GOT3 (cell line): ENCODE data around the gene GPC6.

Experiments used
- DNase-seq: peaks from one replicate; lab custom pipeline; 2025; ENCODE audit warnings: mixed read lengths; lab: John Stamatoyannopoulos, UW

GPC6 gene

DNA sequence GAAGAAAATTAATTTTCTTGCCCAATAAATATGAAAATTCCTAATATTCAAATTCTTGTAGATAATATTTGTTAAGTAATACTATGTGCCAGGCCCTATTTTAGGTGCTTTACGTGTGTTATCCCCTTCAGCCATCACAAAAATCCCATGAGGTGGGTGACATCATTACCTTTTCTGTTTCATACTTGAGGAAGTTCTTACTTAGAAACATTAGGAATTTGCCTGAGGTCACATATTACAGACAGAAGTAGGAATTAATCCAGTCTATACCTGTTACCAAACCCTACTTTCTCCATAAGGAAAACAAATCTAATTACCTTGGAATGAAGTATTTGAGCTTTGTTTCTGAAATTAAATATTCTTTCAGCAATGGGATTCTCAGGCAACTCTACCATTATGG lies 336.1 kb downstream of the GPC6 start:
- no peak for DNase-seq

DNA sequence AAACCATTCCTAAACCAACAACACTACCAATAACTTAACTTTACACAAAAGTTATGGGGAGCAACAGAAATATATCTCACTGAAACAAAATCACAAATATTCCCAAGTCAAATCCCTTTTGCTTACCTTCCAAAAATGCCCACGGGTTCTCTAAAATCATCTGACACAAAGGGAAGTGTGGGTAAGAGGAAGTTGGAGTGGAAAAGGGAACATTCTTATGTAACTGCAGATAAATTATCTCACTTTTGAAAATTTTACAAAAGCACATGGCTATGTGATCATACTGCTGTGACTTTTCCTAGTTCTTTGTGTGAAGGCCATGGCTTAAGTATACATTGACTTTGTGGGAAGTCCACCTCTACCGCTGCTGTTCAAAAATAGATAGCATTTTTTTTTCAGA lies 350.5 kb downstream of the GPC6 start:
- no peak for DNase-seq

GRCh38 chr13:93589788-93590187 lies 363.2 kb downstream of the GPC6 start:
- no peak for DNase-seq

DNA sequence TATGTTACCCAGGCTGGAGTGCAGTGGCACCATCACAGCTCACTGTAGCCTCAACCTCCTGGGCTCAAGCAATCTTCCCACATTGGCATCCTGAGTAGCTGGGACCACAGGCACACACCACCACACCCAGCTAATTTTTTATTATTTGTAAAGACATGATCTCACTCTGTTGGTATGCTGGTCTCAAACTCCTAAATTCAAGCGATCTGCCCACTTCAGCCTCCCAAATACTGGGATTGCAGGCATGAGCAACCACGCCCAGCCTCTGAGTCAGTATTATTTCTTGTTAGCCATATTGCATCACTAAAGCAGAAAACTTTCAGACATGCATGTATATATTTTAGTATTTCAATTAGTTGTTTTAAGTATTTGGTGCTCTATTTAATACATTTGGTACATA lies 376.4 kb downstream of the GPC6 start:
- peak; percentile 99 for DNase-seq

DNA sequence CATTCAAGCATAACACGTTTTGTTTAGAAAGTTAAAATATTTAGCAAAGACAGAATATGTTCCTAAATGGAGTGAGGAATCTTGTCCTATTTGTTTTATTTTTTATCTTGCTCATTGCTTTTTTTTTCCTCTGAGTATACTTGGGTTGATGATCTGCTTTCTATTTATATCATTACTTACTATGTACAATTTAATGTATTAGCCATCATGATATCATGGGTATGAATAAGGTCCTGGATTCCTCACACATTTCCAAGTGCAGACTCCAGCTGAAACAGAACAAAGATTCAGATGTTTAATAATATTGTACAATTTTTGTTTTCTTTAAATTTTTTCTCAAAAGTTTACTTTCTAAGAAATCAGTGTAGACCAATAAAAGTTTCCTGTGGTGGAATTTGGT lies 388.2 kb downstream of the GPC6 start:
- DNase-seq = no peak

- no peak for DNase-seq
Measured at GRCh38 chr13:93620181-93620765, 393.7 kb downstream of the GPC6 start.

GRCh38 chr13:93621051-93621450 lies 394.4 kb downstream of the GPC6 start:
- no peak for DNase-seq

- DNase-seq = no peak
Measured at GRCh38 chr13:93621966-93622365, 395.4 kb downstream of the GPC6 start.

- no peak for DNase-seq
Measured at GRCh38 chr13:93624311-93624777, 397.7 kb downstream of the GPC6 start.

GRCh38 chr13:93625536-93625935 lies 398.9 kb downstream of the GPC6 start:
- DNase-seq = no peak

DNA sequence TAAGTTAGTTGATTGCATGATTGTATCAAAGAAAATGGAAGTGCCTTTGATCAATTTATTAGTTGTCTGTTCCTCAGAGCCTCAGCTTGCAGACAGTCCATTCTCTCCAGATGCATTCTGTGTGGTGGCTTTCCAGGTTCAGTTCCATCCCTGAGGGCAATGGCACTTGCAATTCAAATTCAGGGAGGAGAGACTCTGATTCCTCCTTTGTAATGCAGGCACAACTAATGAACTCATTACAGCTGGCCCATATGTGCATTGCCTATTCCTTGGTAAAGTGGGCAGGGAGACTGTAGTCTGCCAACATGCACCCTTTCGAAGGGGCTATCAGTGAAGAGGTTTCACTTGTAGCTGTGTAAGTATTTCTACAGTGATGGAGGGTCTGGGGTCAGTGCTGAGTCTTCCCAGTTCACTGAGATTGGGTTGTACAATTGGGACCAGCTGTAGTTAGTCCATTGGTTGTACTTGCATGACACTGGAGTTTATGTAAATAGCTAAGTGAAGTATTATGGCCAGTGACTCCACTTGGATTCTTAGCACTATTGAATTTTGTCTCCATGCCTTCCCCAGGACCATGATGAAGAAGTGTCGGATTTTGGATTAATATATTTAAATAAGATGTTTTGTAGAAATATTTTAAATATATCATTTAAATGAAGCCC lies 401.7 kb downstream of the GPC6 start:
- no peak for DNase-seq

DNA sequence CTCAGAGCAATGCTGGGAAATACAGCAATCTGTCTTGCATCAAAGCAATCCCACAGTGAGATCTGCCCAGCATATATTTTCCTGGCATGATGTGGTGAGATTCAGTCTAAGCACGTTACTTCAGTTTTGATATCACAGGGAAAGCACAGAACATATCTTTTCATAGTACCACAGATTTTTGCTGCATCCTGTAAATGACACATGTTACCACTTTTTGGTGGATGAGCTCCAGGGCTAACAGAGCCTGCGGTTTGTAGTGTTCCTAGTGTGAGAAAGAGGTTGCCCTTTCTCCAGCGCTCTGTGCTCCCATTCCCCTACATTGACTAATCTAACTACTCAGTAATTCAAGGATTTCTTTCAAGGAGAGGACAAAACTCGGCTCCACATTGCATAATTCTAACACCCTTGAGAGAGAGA lies 409.0 kb downstream of the GPC6 start:
- no peak for DNase-seq

- DNase-seq = no peak
Measured at GRCh38 chr13:93637852-93638251, 411.2 kb downstream of the GPC6 start.

- DNase-seq = no peak
Measured at GRCh38 chr13:93640452-93640851, 413.8 kb downstream of the GPC6 start.

GRCh38 chr13:93646245-93646644 lies 419.6 kb downstream of the GPC6 start:
- DNase-seq = no peak

DNA sequence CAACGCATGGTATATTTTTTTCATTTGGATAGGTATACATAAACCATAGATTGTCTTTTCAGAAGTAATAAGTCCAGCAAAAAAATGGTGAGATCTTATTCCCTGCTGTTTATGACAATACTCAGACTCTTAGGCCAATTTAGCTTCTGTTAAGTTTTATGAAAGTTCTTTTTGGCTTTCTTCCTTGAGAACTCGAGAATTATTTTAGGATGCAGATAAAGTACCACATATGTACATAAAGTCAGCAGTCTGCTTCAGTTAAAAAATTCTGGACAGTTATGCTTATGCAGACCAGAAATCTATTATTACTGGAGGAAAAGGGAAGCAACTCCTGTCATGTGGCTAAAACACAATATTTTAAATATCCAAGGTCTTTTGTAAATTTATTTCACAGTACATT lies 422.9 kb downstream of the GPC6 start:
- DNase-seq = no peak

- no peak for DNase-seq
Measured at GRCh38 chr13:93653776-93654175, 427.2 kb downstream of the GPC6 start.

GRCh38 chr13:93655154-93655553 lies 428.5 kb downstream of the GPC6 start:
- no peak for DNase-seq

DNA sequence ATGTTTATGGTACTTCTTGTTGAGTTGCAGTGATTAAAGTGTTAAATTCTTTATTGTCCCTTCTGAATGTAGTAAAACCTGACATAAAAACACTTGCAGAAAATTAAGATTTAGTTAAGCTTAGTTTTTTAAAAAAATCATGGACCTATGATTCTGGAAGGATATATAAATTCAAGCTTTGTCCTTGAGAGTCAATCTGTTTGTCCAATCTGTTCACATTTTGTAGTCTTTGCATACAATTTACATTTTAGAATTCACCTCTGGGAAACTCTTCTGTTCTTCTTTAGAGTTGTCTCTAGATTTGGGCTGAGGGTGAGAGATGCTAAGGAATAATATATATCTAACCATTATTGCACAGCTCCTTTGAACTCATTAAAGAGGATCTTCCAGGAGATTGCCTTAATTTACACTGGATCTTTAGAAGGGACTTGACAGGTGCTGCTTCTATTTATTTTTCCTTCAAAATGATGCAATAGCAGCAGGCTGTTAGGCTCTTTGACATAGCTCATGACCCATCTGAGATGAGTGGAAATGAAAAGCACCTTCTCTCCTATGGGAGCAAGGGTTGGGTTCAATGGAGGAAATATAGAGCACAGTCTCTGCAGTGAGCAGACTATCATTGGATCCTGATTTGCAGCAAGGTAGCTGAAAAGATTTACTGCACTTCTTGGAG lies 433.9 kb downstream of the GPC6 start:
- DNase-seq = no peak

GRCh38 chr13:93670866-93671265 lies 444.3 kb downstream of the GPC6 start:
- DNase-seq = no peak

GRCh38 chr13:93672996-93673395 lies 446.4 kb downstream of the GPC6 start:
- DNase-seq = no peak

- DNase-seq = no peak
Measured at GRCh38 chr13:93673885-93674284, 447.3 kb downstream of the GPC6 start.

GRCh38 chr13:93674337-93674755 lies 447.7 kb downstream of the GPC6 start:
- DNase-seq = no peak
